GM21528 (cell line): Measurements from ENCODE around the gene AKR1C2.
"Not testable (repeated sequence)": the region's sequence is repeated elsewhere in the genome, so short reads cannot be mapped to it uniquely, and the experiment has no call there.

Source experiments
- ATAC-seq: cut with Tn5 transposase; IDR thresholded peaks from one replicate; pipeline ENCODE4 v1.9.1; 2021; ENCODE audit warnings: mild to moderate bottlenecking, moderate library complexity; ENCODE audit not compliant: unreplicated experiment, low FRiP score

The AKR1C2 gene

DNA sequence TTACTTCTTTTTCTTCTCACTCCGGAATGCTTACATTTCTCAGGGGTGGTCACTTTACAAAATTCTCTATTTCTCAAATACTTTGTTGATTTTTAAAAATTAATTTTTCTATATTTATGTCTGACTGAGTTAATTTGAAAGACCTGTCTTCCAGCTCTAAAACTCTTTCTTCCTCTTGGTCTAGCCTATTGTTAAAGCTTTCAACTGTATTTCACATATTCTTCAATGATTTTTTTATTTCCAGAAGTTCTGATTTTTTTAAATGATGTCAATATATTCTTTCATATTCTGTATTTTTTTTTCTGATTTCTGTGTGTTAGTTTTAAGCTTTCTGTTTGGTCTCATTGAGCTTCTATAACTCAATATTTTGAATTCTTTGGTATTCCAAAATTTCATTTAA is 27.3 kb upstream of the AKR1C2 start:
- ATAC-seq = no peak

DNA sequence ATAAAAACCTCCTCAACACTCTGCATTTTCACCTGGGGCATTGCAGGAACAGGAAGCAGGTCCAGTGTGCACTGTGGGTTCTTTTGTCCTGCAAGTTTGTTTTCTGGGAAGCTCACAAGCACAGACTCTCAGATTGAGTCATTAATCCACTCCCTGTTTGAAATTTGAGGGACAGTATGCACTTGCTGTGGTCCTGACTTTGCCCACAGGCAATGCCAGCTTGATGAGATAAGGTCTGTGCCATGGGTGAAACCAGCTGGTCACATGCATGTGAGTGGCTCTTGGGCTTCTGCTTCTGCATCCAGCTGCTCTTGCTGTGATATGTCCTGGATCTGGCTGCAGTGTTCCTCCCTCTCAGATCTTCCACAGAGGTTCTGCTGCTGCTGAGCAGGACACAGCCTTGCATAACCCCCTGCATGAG is 21.8 kb upstream of the AKR1C2 start:
- not testable (repeated sequence) for ATAC-seq

DNA sequence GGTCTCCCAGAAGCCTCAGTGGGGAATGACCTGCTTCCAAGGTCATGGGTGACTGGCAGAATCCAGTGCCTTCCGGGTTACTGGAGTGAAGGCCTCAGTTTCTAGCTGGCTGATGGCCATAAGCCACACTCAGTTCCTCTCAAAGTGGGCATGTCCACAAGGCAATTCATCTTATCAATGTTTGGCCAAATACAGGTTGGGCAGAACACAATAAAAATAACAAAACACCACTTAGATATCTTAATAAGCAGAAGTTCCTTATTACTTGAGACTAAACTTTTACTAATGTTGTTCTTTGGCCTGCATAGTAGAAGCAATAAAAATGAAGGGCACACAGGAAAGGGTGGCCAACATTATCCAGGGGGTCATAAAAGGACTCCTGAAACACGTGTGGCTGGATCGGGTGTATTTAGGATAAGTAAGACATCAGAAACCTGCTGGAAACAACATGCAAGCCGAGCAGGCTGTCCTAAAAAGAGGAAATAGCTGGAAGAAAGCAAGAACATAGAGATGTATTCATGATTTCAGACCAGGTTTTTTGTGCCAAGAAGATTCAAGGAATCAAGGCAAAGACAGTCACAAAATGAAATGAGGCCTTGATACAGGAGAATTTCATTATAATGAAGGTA is 19.6 kb upstream of the AKR1C2 start:
- no peak for ATAC-seq

DNA sequence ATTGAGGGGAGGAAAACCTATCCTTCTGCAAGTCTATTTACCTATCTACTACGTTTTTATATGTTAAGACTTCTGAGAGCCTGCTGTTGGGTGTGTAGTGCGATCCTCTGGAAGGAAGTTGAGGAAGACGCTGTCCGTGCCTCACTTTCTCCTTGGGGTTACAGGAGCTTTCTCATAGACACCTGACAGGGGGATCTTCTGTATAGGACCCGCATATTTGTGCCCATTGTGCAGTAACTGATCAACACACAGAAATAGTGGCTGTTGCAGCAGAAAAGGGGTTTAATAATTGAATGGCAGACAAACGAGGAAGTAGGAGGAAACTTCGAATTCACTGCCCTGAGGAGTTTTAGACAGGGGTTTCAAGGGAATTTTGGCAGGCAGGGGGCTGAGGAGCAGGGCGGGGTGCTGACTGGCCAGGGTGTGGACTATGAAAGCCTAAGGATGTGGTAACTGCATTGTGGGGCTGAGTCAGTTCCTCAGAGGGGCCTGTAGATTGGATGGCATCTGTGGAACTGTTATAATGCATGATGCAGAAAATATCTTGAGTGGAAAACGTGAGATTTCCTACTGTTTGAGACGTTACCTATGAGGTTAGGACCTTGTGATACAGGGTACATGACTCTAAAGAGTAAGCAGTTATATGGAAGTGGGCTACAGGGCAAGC is 18.1 kb upstream of the AKR1C2 start:
- ATAC-seq = not testable (repeated sequence)

DNA sequence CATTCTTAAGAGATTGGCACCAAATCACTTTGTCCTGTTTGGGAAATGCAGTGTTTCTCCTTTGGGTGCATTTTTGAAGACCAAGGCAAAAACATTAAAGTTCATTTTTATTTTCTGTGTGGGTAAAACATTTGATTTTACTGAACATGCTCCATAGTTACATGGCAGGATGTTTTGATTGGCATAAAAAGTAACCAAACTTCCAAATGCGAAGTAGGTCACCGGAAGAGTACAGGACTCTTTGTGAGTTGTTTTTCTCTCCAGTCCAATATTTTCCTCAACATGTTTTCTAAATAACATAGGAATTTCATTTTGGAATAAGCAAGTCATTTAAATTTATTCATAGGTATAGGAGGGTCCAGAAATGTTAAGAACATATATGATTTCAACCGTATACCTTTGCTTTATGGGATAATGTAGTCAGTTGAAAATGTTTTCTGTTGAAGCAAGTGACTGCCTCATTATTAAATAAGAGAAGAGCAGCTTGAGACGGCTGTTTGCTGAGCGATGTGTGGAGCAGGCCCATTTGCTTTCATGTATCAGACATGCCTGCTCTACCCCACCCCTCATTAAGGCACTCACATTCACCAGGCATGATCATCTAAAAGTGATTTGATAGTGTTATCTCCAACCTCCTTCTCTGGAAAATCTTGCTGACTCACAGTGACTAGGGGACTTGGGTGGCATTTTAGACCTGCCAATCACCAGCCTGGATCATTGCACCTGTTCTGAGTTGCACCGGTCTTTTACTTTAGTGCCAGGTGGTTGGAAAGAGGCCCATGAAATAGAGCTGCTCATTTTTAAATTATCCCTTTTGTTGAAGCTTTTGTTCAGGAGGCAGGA is 16.3 kb upstream of the AKR1C2 start:
- ATAC-seq = not testable (repeated sequence)

DNA sequence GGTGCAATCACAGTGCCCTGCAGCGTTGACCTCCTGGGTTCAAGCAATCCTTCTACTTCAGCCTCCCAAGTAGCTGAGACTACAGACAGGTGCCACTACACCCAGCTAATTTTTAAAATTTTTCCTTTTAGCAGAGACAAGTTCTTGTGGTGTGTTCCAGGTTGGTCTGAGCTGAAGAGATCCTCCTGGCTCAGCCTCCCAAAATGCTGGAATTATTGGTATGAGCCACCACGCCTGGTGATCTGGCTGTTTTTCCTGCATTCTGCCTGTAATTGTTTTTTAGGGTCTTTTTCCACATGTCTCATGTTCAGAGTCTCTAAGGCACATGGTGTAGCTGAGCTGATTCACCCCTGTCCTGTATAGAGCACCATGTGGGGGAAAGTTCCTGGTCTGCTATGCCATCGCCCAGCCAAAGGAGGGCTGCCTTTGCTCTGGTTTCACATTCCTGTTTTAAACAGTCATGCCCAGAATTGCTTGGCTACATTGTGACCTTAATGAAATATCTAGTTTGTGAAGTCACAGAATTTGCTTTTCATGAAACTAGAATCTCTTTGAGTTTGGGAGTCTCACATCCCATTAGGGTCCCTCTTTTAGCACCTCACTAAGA is 15.1 kb upstream of the AKR1C2 start:
- ATAC-seq = not testable (repeated sequence)

DNA sequence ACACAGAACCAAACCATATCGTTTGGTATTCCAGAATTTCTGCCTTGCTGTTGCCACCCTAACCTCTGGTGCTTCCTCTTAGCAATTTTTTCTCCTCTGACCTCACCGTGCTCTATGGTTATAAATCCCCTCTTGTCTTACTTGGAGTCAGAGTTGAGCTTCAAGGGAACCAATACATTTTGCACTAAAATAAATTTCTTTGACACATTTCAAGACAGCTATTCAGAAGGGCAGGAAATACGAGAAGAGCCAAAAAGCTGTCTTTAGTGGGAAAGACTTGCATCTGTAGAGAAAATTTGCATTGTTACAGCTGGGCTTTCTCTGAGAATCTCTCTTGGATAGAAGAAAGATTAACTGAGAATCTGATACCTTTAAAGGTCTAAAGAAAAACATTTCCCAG is 14.5 kb upstream of the AKR1C2 start:
- ATAC-seq = no peak

DNA sequence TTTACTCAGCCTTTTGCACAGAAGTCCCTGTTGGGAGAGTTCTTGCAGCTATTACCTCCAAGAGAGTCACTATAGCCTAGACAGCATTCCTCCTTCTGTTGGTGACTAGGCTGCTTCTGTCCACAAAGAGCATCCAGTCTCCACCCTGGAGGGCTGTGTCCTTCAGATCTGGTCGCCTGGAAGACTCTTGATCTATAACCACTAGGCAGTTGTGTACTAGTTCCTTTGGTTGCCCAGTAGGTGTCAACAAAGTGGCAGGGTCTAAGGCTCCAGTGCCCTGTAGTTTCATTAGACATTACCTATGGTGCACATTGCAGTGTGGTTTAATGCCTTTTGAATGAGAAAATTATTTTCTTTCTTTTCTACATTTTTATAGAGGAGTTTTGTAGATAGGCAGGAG is 11.3 kb upstream of the AKR1C2 start:
- no peak for ATAC-seq

DNA sequence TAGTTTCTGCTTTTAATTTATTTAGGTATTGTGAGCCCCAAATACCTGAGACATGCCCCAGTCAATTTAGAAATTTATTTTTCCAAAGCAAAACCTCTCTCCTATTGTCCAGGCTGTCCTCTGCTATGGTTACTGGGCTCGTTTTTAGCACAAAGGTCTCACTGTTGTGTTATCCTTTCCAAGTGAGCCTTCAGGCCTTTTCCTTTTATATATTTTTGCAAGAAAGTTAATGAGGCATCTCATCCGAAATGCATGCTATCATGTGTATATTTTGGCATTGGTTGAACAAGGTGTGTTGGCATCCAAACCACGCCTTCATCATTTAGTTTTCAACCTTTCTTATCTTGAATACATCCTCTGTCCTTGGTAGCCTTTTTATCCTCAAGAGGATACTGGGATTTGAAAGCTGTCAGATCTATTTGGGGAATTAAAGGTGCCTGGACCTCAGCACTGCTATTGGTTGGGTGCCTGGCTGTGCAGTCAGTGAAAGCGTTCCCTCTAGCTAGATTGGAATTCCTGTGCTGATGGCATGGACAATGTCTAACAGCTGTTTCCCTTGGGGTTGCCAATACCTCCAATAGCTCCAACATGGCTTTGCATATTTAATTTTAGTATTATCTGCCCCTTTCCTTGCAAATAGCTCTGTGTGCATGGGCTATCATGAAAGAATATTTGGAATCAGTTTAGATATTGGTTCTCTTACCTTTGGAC is 10.7 kb upstream of the AKR1C2 start:
- not testable (repeated sequence) for ATAC-seq

DNA sequence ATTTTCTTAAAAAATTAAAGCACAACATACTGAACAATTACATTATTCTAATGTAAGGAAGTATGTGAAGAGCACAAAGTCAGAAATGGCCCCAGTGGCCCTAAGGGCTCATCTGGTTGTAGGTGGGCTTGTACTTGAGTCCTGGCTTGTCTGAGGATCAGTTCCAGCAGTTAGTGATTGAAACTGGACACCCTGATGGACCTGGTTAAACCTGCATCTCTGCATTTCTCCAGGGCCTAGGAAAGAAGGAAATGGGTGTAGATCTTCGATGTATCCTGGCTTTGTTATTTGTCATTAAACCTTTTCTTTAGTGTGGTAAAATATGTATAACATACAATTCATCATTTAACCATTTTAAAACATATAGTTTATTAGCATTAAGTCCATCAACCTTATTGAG is 9.7 kb upstream of the AKR1C2 start:
- ATAC-seq = no peak

DNA sequence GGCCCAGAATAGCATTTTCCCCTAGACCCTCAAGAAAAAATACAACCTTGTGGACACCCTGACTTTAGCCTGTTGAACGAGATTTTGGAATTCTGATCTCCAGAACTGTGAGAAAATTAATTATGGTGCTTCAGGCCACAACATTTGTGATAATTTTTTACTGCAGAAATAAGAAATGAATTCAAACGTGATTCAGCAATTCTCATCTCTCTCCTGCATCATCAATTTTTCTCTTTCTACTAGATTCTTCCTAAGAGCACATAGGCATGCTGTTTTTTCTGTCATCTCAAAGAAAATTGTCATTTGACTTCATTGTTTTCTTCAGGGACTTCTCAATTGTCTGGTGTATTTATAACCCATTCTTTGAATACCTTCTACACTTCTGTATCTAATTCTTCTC is 8.9 kb upstream of the AKR1C2 start:
- ATAC-seq = no peak

DNA sequence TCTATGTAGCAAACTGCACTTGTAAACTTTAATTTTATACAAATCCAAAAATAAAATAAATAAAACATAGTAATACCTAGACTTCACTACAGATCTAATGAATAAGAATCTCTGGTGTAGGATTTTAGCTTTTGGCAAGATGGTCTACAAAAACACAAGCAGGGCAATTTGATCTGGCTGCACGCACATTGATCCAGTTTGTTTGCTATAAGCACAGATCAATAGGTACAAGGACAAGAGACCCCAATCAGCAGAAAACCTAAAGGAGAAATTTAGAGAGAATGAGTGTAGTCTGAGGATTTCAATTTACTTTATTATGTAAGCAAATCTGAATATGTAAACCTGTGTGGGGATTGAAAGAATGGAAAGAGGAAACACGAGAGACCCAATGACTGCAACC is 7.7 kb upstream of the AKR1C2 start:
- not testable (repeated sequence) for ATAC-seq

DNA sequence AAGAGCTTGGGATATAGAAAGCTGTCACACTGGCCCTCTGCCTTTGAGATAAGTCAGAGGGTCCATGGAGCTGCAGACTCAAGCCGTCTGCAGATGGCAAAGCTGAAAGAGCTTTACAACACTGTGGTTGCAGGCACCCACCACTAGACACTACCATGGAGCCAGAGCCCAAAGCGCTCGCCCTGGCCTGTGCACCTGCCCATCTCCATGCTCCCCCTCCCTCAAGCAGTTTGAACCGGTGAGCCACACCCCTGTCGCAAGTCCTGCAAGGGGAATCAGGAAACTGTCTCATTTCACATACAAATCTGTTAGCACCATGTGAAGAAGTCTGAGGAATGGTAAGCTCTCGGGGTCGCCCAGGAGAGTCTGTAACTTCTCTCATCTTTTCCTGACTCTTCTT is 6.4 kb upstream of the AKR1C2 start:
- ATAC-seq = not testable (repeated sequence)

DNA sequence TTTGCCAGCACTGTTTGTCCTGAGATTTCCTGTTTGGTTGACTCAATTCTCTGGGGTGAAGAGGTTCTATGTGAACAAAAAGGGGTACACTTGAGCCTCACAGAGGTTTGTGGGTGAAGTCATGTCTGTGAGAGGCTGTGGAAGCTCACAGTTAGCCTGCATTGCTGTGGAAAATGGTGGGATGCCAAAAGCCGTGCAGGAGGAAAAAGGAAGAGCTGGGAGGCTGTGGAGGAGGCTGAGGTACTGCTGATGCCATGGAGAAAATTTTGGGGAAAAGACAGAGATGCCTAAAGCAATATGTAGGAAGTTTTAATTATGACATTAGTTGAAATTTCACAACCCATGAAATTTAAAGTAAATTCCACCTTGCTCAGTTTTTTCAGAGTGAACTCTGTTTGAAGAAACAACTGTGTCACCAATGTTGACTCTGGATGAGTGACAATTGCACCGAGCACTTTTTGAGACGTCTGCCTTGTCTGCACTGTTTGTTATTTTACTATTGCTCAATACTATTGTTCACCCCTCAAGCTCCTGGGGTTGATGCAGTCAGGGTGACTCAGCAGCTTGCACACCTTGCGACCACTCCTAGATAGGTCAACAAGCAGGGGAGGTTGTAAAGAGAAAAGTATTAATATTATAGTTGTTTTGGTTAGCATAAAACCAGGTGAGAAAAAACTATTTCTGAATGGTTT is 5.3 kb upstream of the AKR1C2 start:
- ATAC-seq = not testable (repeated sequence)

DNA sequence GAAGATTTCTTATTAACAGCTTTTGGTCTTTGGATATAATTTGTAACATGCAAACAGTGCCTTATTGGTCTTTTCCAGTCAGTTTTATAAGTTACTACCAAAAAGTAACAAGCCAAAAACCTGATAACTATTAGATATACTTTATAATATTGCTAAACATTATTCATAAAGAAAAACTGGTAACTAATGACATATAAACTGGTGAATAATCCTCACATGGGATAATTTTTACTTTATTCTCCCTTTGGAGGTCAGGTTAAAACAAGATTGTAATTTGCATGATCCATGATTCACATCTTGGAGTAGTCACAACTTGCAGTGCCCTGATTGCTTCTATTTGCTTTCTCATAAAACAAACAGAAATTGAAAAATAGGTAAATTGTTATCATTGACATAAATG is 844 bp upstream of the AKR1C2 start:
- not testable (repeated sequence) for ATAC-seq

DNA sequence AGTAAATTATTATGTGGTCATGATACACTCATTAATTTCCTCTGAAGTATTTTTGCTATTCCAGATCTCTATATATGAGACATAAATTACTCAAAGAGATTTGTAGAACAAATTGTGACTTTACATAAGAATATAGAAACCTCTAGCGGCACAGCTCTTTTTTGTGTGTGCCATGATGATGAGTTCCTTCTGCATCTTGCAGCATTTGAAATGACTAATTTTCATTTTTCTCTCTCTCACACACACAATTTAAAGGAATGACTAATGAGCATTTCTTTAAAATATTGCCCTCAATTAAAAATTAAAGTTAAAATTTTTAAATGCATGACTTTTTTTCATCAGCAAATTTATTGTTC is 351 bp upstream of the AKR1C2 start:
- ATAC-seq = not testable (repeated sequence)

DNA sequence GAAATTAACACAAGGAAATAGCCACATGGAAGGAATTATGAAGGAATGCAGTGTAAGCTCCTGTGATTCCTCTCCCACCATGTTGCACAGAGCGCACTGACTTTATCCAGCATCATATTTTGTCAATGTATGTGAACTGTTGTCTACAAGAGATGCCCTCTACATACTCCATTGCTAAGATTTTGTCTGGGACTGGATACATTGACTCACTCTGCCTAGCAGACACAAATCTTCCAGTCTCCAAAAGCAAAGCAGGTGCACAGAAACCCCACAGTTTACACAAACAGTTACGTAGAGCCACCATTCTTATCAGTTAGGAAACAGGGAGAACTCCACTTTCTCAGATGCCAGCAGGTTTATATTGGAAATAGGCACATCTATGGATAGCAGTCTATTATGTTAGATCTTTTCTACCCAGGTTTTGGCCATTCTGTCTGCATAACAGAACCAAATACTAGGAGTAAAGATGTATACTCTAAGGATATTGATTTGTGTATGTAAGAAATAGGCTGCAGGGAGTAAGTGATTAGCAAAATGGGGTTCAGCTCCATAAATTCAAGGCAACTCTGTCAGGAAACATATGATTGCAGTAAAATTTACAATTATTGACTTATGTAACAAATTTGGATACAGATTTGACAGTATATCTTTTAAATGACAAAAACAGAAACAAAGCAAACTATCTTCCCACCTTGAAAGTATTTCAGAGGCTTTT is 1.5 kb downstream of the AKR1C2 start:
- ATAC-seq = no peak

DNA sequence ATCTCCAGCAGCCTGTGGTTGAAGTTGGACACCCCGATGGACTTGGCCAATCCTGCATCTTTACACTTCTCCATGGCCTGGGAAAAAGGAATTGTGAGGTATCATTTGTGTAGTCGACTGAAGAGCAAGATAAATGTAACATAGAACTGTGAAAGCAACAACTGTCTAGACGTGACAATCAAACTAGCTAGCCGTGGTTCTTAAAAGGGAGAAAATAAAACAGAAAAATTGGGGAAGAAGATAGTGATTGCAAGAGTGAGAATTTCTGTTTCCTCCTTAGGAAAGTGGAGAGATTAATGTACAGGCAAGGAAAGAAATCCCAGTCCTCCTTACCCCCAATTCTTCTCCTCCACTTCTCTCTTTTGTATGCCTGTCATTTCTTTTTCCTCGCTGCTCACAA is 5.0 kb downstream of the AKR1C2 start:
- no peak for ATAC-seq

DNA sequence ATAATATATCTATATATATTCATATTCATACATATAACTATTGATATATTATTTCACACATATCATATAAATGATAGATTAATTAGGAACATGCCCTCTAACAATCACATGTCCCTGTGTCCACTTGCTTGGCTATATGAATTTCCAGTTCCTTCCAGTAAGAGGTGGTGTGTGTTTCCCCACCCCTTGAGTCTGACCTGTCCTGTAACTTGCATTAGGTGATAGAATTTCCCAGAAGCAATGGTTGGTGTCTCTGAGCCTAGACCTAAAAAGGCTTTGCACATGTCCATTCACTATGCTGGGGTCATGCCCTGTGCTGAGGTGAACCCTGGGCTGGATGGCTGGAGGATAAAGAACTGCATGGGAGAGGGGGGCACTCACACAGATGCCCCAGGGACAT is 9.4 kb downstream of the AKR1C2 start:
- not testable (repeated sequence) for ATAC-seq
